ENCODE results near the gene COTL1. TPM values are rescaled to one million over a fixed set of nuclear protein-coding genes. Genes with fewer than 3 reads are reported as not detected.

COTL1 gene
- total and polyA plus RNA-seq, 12 donors = 20.1 to 93.8 (median 54.3) TPM

- Histone ChIP-seq H3K4me1 (replicated peaks in 1 of 2) (peaks cover 9 to 22% of the 10 kb centered on the region in 2 donors), H3K9me3 (replicated peaks in 1 of 3) (no peaks in the 10 kb centered on the region), H3K4me3 (no peak overlapping the region), H3K27me3 (no peaks in the 10 kb centered on the region), H3K27ac (no peak overlapping the region), H3K36me3 (replicated peaks in 1 of 2) (peaks cover 0 to 65% of the 10 kb centered on the region in 2 donors)
- TF ChIP-seq CTCF (IDR thresholded peaks at IDR 0.05) = no peak
- TF ChIP-seq POLR2A (IDR thresholded peaks at IDR 0.05) = no peak
- 65 to 74% (median 67%) methylated on average over 6 of the region's 6 CpGs for WGBS, 4 donors
- intact Hi-C loops (cut with DNase I) = no loop called here
- DNase-seq = no peak
These were observed 37.1 kb upstream of the COTL1 start for GRCh38 chr16:84654998-84655397.

DNA sequence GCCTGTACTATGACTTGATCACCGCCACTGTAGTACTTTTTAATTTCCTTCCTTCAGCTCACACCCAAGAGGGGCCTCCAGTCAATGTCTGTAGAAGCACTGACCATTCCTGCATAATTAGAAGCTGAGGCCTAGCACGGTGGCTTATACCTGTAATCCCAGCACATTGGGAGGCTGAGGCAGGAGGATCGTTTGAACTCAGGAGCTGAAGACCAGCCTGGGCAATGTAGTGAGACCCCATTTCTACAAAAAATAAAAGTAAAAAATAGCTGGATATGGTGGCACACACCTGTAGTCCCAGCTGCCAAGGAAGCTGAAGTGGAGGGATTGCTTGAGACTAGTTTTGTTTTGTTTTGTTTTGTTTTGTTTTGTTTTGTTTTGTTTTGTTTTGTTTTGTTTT lies 36.4 kb upstream of the COTL1 start:
- peaks cover 0 to 58% of the 10 kb centered on the region in 2 donors for H3K36me3 ChIP-seq (replicated peaks in 1 of 2)
- H3K9me3 ChIP-seq (replicated peaks in 1 of 3) = no peaks in the 10 kb centered on the region
- H3K27me3 ChIP-seq = no peaks in the 10 kb centered on the region
- TF ChIP-seq POLR2A (IDR thresholded peaks at IDR 0.05) (no peak), CTCF (IDR thresholded peaks at IDR 0.05) (no peak)
- no peak for DNase-seq
- intact Hi-C loops (cut with DNase I) = no loop called here
- H3K4me3 ChIP-seq = no peak overlapping the region
- 83 to 95% (median 91%) methylated on average over 3 of the region's 3 CpGs for WGBS, 4 donors
- H3K27ac ChIP-seq = no peak overlapping the region
- peaks cover 13 to 27% of the 10 kb centered on the region in 2 donors for H3K4me1 ChIP-seq (replicated peaks in 1 of 2)

GRCh38 chr16:84652566-84652965 lies 34.7 kb upstream of the COTL1 start:
- H3K4me1 ChIP-seq (replicated peaks in 1 of 2) = peaks cover 13 to 25% of the 10 kb centered on the region in 2 donors
- peaks cover 0 to 41% of the 10 kb centered on the region in 2 donors for H3K36me3 ChIP-seq (replicated peaks in 1 of 2)
- no peak for DNase-seq
- TF ChIP-seq CTCF (IDR thresholded peaks at IDR 0.05) (no peak), POLR2A (IDR thresholded peaks at IDR 0.05) (no peak)
- no peak overlapping the region for H3K27ac ChIP-seq
- intact Hi-C loops (cut with DNase I) = no loop called here
- WGBS, 4 donors = 80 to 94% (median 84%) methylated on average over 7 of the region's 7 CpGs
- H3K9me3 ChIP-seq (replicated peaks in 1 of 3) = no peaks in the 10 kb centered on the region
- H3K27me3 ChIP-seq = no peaks in the 10 kb centered on the region
- H3K4me3 ChIP-seq = no peak overlapping the region

DNA sequence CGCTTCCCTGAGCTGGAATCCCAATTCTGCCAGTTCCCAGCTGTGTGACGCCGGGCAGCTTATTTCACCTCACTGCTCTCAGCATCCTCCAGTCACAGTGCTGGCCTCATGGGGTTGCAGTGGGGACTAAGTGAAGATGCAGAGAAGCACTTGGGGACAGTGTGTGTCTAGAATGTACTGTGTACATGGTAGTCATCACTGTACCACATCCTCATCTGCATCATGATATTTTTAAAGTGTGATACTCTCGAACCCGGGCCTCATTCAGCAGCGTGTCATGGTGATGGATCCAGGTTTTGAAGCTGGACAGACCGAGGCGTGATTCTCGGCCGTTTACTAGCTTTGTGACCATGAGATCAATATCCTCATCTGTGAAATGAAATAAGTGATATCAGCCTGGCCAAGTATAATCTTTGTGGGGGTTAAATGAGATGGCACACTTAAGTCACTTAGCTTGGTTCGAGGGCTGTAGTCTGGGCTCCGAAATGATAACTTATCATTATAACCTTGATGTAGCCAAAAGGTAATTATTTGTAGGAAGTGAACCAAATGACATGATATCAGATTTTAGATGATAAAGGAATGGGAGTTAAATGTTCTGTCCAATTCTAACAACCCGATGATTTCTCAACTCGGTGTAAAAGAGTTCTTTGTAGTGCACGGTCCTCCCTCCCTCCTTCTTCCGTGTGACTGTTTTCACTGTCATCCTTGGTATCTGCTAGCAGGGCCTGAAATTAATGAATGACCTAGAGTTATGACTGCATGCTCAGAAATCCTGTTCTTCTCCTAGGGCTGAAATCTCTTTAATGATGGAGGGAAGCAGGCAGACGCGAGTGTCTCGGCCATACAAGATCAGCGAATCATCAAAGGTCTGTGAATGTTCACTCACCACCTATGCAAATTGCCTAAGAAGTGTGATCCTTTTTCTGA lies 32.4 kb upstream of the COTL1 start:
- intact Hi-C loops (cut with DNase I) = no loop called here
- peaks cover 0 to 31% of the 10 kb centered on the region in 2 donors for H3K36me3 ChIP-seq (replicated peaks in 1 of 2)
- peaks cover 13 to 25% of the 10 kb centered on the region in 2 donors for H3K4me1 ChIP-seq (replicated peaks in 1 of 2)
- TF ChIP-seq POLR2A (IDR thresholded peaks at IDR 0.05) = peak in 1 of 2 donors; percentile 7
- no peak for TF ChIP-seq CTCF (IDR thresholded peaks at IDR 0.05)
- no peaks in the 10 kb centered on the region for H3K9me3 ChIP-seq (replicated peaks in 1 of 3)
- peak in 2 of 7 donors; percentile 46 to 59 for DNase-seq
- WGBS, 4 donors = 50 to 59% (median 54%) methylated on average over 17 to 20 of the region's 20 CpGs
- H3K27ac ChIP-seq = peak overlapping the region in 2 of 5 donors; percentile 58 to 83
- peak overlapping the region in 1 of 4 donors; percentile 94 for H3K4me3 ChIP-seq
- no peaks in the 10 kb centered on the region for H3K27me3 ChIP-seq

Data from adrenal gland (tissue), 12 donors.